Measurements from ENCODE around the gene SOS1.
A peak's percentile ranks its signal among the peaks of the same experiment; 100 is the strongest.

SOS1 gene

GRCh38 chr2:38957972-38958371, 162.9 kb downstream of the SOS1 start:
- Histone ChIP-seq H3K9ac (ENCODE audit: low read length) (no peak overlapping the region), H3K27ac (ENCODE audit: low read length) (no peak overlapping the region), H3K4me3 (ENCODE audit: low read length) (no peak overlapping the region), H4K20me1 (ENCODE audit: insufficient read depth, low read length) (no peaks in the 10 kb centered on the region), H3K9me3 (ENCODE audit: insufficient read depth, low read length) (no peaks in the 10 kb centered on the region), H2AFZ (ENCODE audit: low read depth, low read length) (no peak overlapping the region), H3K79me2 (ENCODE audit: low read length) (no peaks in the 10 kb centered on the region), H3K4me1 (ENCODE audit: low read length) (no peaks in the 10 kb centered on the region), H3K27me3 (ENCODE audit: low read depth, low read length) (peaks cover 5% of the 10 kb centered on the region), H3K4me2 (ENCODE audit: low read length) (no peak overlapping the region), H3K36me3 (replicated peaks; ENCODE audit: low read depth, low read length) (no peaks in the 10 kb centered on the region)
- no peak for TF ChIP-seq CTCF (IDR thresholded peaks at IDR 0.05; ENCODE audit: low read depth, low read length)

GRCh38 chr2:38951766-38952165, 169.1 kb downstream of the SOS1 start:
- Histone ChIP-seq H3K79me2 (ENCODE audit: low read length) (no peaks in the 10 kb centered on the region), H3K9ac (ENCODE audit: low read length) (no peak overlapping the region), H3K4me3 (ENCODE audit: low read length) (no peak overlapping the region), H2AFZ (ENCODE audit: low read depth, low read length) (no peak overlapping the region), H3K27me3 (ENCODE audit: low read depth, low read length) (no peaks in the 10 kb centered on the region), H3K36me3 (replicated peaks; ENCODE audit: low read depth, low read length) (no peaks in the 10 kb centered on the region), H3K4me2 (ENCODE audit: low read length) (no peak overlapping the region), H4K20me1 (ENCODE audit: insufficient read depth, low read length) (no peaks in the 10 kb centered on the region), H3K9me3 (ENCODE audit: insufficient read depth, low read length) (no peaks in the 10 kb centered on the region), H3K27ac (ENCODE audit: low read length) (no peak overlapping the region), H3K4me1 (ENCODE audit: low read length) (no peaks in the 10 kb centered on the region; the same call in 1 of the 2 replicates)
- TF ChIP-seq EZH2phosphoT487 (IDR thresholded peaks at IDR 0.05; ENCODE audit: low read depth) (no peak), CTCF (IDR thresholded peaks at IDR 0.05; ENCODE audit: low read depth, low read length) (no peak)

- Histone ChIP-seq H3K36me3 (replicated peaks; ENCODE audit: low read depth, low read length) (no peaks in the 10 kb centered on the region), H3K9me3 (ENCODE audit: insufficient read depth, low read length) (no peaks in the 10 kb centered on the region), H2AFZ (ENCODE audit: low read depth, low read length) (no peak overlapping the region), H3K27ac (ENCODE audit: low read length) (no peak overlapping the region), H3K4me1 (ENCODE audit: low read length) (no peaks in the 10 kb centered on the region; the same call in 1 of the 2 replicates), H4K20me1 (ENCODE audit: insufficient read depth, low read length) (no peaks in the 10 kb centered on the region), H3K79me2 (ENCODE audit: low read length) (no peaks in the 10 kb centered on the region), H3K4me3 (ENCODE audit: low read length) (no peak overlapping the region), H3K9ac (ENCODE audit: low read length) (no peak overlapping the region), H3K4me2 (ENCODE audit: low read length) (no peak overlapping the region), H3K27me3 (ENCODE audit: low read depth, low read length) (no peaks in the 10 kb centered on the region)
- TF ChIP-seq CTCF (IDR thresholded peaks at IDR 0.05; ENCODE audit: low read depth, low read length) (no peak), EZH2phosphoT487 (IDR thresholded peaks at IDR 0.05; ENCODE audit: low read depth) (no peak)
Measured at GRCh38 chr2:38948995-38949394, 171.9 kb downstream of the SOS1 start.

GRCh38 chr2:38948387-38948882, 172.4 kb downstream of the SOS1 start:
- H3K4me1 ChIP-seq (ENCODE audit: low read length): no peaks in the 10 kb centered on the region; the same call in 1 of the 2 replicates
- H3K4me2 ChIP-seq (ENCODE audit: low read length): no peak overlapping the region
- H3K4me3 ChIP-seq (ENCODE audit: low read length): no peak overlapping the region
- no peaks in the 10 kb centered on the region for H3K27me3 ChIP-seq (ENCODE audit: low read depth, low read length)
- H3K9ac ChIP-seq (ENCODE audit: low read length): no peak overlapping the region
- no peaks in the 10 kb centered on the region for H3K36me3 ChIP-seq (replicated peaks; ENCODE audit: low read depth, low read length)
- 0 out of 2 replicates have a peak overlapping the region, but pooled peaks have one; percentile 3 for H2AFZ ChIP-seq (ENCODE audit: low read depth, low read length)
- H3K27ac ChIP-seq (ENCODE audit: low read length): no peak overlapping the region
- no peaks in the 10 kb centered on the region for H3K79me2 ChIP-seq (ENCODE audit: low read length)
- no peaks in the 10 kb centered on the region for H4K20me1 ChIP-seq (ENCODE audit: insufficient read depth, low read length)
- TF ChIP-seq EZH2phosphoT487 (IDR thresholded peaks at IDR 0.05; ENCODE audit: low read depth) (no peak), CTCF (IDR thresholded peaks at IDR 0.05; ENCODE audit: low read depth, low read length) (no peak)
- H3K9me3 ChIP-seq (ENCODE audit: insufficient read depth, low read length): no peaks in the 10 kb centered on the region

Data from OCI-LY3 (cell line).